ENCODE data around the gene DNAH14. TPM values are rescaled to one million over a fixed set of nuclear protein-coding genes. Genes with fewer than 3 reads are reported as not detected.
"Not testable (repeated sequence)": the region's sequence is repeated elsewhere in the genome, so short reads cannot be mapped to it uniquely, and the experiment has no call there.

DNAH14 gene
- total and polyA plus RNA-seq, 2 of the 13 experiments (the other 11 are each of a cell fraction or from before 2014, with no cell fraction given), result 4.5 to 27.5 TPM

- ATAC-seq, result peak; percentile 98
- peak overlapping the region; percentile 59 for H3K9ac ChIP-seq (ENCODE audit: insufficient read depth, low read depth, low read length)
- H3K79me2 ChIP-seq (ENCODE audit: insufficient read depth, low read length); in situ Hi-C loops (cut with HindIII; ENCODE audit: extremely low pct_ligation_motif_present, low pct_unique_long_range_greater_than_20kb); H4K20me1 ChIP-seq (ENCODE audit: insufficient read depth, low read length); H3K9me3 ChIP-seq (ENCODE audit: low read length); FAIRE-seq; H3K27me3 ChIP-seq (ENCODE audit: control insufficient read depth in 1 of 2, insufficient read depth in 2 of 2, low read length in 2 of 2); H3K36me3 ChIP-seq (replicated peaks in 1 of 2; ENCODE audit: control insufficient read depth in 1 of 2, insufficient read depth in 2 of 2, low read length in 2 of 2); BruUV-seq (replicated peaks): not testable (repeated sequence)
- peak overlapping the region; percentile 54 to 69 (median 57) for H3K4me3 ChIP-seq (replicated peaks in 1 of 3; ENCODE audit: insufficient read depth in 1 of 3, low read depth in 2 of 3, low read length in 3 of 3)
- H3K27ac ChIP-seq (ENCODE audit: extremely low read length, insufficient read depth, low read length), result peak overlapping the region; percentile 85
- ChIA-PET POLR2A (interaction anchor here (1.0 to 1.7 kb wide), 3 partner anchors 16 to 283 kb away, joined by 4 to 11 read pairs (median 7); partner anchors contain the start of gene DNAH14), CTCF (ENCODE audit: low intra/inter-chr PET ratio, low total read pairs) (interaction anchor here (1.0 kb wide), 1 partner anchor 23 kb away, joined by 3 read pairs; no protein-coding TSS in a partner anchor)
- WGBS (ENCODE audit: low lambda C conversion rate), result 66% methylated on average over 5 of the region's 10 CpGs
- peak; percentile 94 for DNase-seq (ENCODE audit: low spot score)
- H2AFZ ChIP-seq (ENCODE audit: low read length), result peak overlapping the region; percentile 78
- intact Hi-C loops (cut with micrococcal nuclease; ENCODE audit: unreplicated experiment), result loop anchor here (2.0 kb wide), 1 partner anchor 17 kb away; the partner anchor contains the start of gene DNAH14
- H3K4me1 ChIP-seq (ENCODE audit: insufficient read depth, low read length), result peaks cover 11% of the 10 kb centered on the region; the same call in 1 of the 2 replicates
- peak overlapping the region; percentile 72 for H3K4me2 ChIP-seq (ENCODE audit: low read depth, low read length)
- peak; percentile 60; the same call in 1 of the 2 replicates for TF ChIP-seq ZNF782 (CRISPR knock-in tag; IDR thresholded peaks at IDR 0.05; ENCODE audit: borderline replicate concordance)
- peak in 1 of 2 experiments; percentile 48; a peak in 2 of 4 replicates for TF ChIP-seq NR2F1 (CRISPR knock-in tag; IDR thresholded peaks at IDR 0.05)
- TF ChIP-seq NFKB2 (CRISPR knock-in tag; IDR thresholded peaks at IDR 0.05; ENCODE audit: borderline replicate concordance), result peak; percentile 24; the same call in 1 of the 2 replicates
- peak; percentile 62; the same call in 1 of the 2 replicates for TF ChIP-seq NCOA2 (CRISPR knock-in tag; IDR thresholded peaks at IDR 0.05)
- peak; percentile 27; the same call in 1 of the 2 replicates for TF ChIP-seq THAP7 (CRISPR knock-in tag; IDR thresholded peaks at IDR 0.05)
- peak; percentile 62; the same call in 1 of the 2 replicates for TF ChIP-seq ZNF549 (CRISPR knock-in tag; IDR thresholded peaks at IDR 0.05)
- 0 out of 2 replicates have a peak, but pooled peaks have one; percentile 83 for TF ChIP-seq ZNF280D (CRISPR knock-in tag; IDR thresholded peaks at IDR 0.05)
- TF ChIP-seq HNF1B (CRISPR knock-in tag; IDR thresholded peaks at IDR 0.05), result 0 out of 2 replicates have a peak, but pooled peaks have one; percentile 60
- 0 out of 2 replicates have a peak, but pooled peaks have one; percentile 41 for TF ChIP-seq ZBTB25 (CRISPR knock-in tag; IDR thresholded peaks at IDR 0.05)
- TF ChIP-seq POGZ (CRISPR knock-in tag; IDR thresholded peaks at IDR 0.05), result peak; percentile 95
- TF ChIP-seq ZNF644 (CRISPR knock-in tag; IDR thresholded peaks at IDR 0.05; ENCODE audit: low read depth), result peak; percentile 74
- TF ChIP-seq MED1 (CRISPR knock-in tag; IDR thresholded peaks at IDR 0.05), result peak; percentile 61
- peak; percentile 27; the same call in 1 of the 2 replicates for TF ChIP-seq POLR2AphosphoS5 (IDR thresholded peaks at IDR 0.05; ENCODE audit: low read depth, low read length)
- peak; percentile 51; the same call in 1 of the 2 replicates for TF ChIP-seq FOXJ3 (CRISPR knock-in tag; IDR thresholded peaks at IDR 0.05; ENCODE audit: borderline replicate concordance)
- TF ChIP-seq TCF7 (IDR thresholded peaks at IDR 0.05; ENCODE audit: low read depth), result peak; percentile 88
- peak; percentile 48; the same call in 1 of the 2 replicates for TF ChIP-seq ZNF143 (CRISPR knock-in tag; IDR thresholded peaks at IDR 0.05)
- peak; percentile 39; the same call in 1 of the 2 replicates for TF ChIP-seq ZNF331 (CRISPR knock-in tag; IDR thresholded peaks at IDR 0.05)
These were observed 16.3 kb downstream of the DNAH14 start for GRCh38 chr1:224945651-224946348.
